ENCODE results near the gene MOV10.
"Not testable (repeated sequence)": the region's sequence is repeated elsewhere in the genome, so short reads cannot be mapped to it uniquely, and the experiment has no call there.

DNA sequence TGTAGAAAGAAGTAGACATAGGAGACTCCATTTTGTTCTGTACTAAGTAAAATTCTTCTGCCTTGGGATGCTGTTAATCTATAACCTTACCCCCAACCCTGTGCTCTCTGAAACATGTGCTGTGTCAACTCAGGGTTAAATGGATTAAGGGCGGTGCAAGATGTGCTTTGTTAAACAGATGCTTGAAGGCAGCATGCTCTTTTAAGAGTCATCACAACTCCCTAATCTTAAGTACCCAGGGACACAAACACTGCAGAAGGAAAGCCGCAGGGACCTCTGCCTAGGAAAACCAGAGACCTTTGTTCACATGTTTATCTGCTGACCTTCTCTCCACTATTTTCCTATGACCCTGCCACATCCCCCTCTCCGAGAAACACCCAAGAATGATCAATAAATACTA, 54.6 kb downstream of the MOV10 start:
- not testable (repeated sequence) for TF ChIP-seq ZBTB7A (IDR thresholded peaks at IDR 0.05; ENCODE audit: borderline replicate concordance, control insufficient read depth, low read depth, low read length)
- TF ChIP-seq, protein P1, sequence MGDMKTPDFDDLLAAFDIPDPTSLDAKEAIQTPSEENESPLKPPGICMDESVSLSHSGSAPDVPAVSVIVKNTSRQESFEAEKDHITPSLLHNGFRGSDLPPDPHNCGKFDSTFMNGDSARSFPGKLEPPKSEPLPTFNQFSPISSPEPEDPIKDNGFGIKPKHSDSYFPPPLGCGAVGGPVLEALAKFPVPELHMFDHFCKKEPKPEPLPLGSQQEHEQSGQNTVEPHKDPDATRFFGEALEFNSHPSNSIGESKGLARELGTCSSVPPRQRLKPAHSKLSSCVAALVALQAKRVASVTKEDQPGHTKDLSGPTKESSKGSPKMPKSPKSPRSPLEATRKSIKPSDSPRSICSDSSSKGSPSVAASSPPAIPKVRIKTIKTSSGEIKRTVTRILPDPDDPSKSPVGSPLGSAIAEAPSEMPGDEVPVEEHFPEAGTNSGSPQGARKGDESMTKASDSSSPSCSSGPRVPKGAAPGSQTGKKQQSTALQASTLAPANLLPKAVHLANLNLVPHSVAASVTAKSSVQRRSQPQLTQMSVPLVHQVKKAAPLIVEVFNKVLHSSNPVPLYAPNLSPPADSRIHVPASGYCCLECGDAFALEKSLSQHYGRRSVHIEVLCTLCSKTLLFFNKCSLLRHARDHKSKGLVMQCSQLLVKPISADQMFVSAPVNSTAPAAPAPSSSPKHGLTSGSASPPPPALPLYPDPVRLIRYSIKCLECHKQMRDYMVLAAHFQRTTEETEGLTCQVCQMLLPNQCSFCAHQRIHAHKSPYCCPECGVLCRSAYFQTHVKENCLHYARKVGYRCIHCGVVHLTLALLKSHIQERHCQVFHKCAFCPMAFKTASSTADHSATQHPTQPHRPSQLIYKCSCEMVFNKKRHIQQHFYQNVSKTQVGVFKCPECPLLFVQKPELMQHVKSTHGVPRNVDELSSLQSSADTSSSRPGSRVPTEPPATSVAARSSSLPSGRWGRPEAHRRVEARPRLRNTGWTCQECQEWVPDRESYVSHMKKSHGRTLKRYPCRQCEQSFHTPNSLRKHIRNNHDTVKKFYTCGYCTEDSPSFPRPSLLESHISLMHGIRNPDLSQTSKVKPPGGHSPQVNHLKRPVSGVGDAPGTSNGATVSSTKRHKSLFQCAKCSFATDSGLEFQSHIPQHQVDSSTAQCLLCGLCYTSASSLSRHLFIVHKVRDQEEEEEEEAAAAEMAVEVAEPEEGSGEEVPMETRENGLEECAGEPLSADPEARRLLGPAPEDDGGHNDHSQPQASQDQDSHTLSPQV (IDR thresholded peaks at IDR 0.05), result not testable (repeated sequence)
